ENCODE data around the gene LSM10.

GRCh38 chr1:36351227-36351977 is 46.3 kb downstream of the LSM10 start:
- TF ChIP-seq, protein P1, sequence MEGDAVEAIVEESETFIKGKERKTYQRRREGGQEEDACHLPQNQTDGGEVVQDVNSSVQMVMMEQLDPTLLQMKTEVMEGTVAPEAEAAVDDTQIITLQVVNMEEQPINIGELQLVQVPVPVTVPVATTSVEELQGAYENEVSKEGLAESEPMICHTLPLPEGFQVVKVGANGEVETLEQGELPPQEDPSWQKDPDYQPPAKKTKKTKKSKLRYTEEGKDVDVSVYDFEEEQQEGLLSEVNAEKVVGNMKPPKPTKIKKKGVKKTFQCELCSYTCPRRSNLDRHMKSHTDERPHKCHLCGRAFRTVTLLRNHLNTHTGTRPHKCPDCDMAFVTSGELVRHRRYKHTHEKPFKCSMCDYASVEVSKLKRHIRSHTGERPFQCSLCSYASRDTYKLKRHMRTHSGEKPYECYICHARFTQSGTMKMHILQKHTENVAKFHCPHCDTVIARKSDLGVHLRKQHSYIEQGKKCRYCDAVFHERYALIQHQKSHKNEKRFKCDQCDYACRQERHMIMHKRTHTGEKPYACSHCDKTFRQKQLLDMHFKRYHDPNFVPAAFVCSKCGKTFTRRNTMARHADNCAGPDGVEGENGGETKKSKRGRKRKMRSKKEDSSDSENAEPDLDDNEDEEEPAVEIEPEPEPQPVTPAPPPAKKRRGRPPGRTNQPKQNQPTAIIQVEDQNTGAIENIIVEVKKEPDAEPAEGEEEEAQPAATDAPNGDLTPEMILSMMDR (IDR thresholded peaks at IDR 0.05): no peak
- TF ChIP-seq EP300 (IDR thresholded peaks at IDR 0.05): no peak

All from suprapubic skin (tissue), 3 donors.